Stimulated activated CD8-positive, alpha-beta memory T cell treated with anti-CD3 and anti-CD28 coated beads, Interleukin-4, amount 100 ng/mL, for 4 hours (primary cell): ENCODE data around the gene LRRC43.
"Not testable (repeated sequence)": the region's sequence is repeated elsewhere in the genome, so short reads cannot be mapped to it uniquely, and the experiment has no call there.

Experiments
- DNase-seq, 2 donors: peaks; one replicate each; pipeline ENCODE4 v3.0.0-alpha.2; 2020; ENCODE audit warnings: low read depth in 2 of 2, low spot score in 1 of 2

The LRRC43 gene

DNA sequence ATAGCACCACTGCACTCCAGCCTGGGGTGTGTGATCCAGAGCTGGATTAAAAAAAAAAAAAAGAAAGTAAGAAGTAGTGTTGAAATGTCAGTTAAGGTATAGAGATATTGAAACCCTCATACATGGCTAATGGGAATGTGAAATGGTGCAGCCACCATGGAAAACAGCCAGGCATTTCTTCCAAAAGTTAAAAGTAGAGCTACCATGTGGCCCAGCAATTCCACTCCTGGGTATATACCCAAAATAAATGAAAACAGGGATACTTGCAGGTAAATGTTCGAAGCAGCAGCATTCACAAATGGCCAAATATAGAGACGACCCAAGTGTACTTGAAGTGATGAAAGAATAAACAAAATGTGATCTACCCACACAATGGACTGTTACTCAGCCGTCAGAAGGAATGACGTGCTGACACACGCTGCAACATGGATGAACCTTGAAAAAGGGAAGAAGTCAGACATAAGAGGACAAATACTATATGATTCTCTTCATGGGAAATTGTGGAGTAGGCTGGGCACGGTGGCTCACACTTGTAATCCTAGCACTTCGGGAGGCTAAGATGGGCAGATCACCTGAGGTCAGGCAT lies 24.1 kb upstream of the LRRC43 start:
- no peak for DNase-seq

DNA sequence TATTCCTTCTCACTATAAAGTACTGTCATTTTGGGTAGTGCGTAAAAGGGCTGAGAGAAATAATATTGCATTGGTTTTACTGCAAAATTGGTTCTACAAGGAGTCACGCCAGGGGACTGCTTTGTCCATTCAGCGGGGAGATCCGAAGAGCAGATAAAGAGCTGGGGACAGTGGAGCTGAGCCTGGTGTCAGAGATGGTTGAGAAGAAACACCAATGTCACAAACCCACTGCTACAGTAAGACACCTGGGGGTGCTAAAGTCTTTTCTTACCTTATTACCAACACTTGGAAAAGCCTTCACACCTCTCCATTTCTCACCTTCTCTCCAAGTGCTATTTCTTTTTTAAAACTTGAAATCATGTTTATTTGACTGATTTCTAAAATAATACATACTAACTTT lies 23.0 kb upstream of the LRRC43 start:
- no peak for DNase-seq

DNA sequence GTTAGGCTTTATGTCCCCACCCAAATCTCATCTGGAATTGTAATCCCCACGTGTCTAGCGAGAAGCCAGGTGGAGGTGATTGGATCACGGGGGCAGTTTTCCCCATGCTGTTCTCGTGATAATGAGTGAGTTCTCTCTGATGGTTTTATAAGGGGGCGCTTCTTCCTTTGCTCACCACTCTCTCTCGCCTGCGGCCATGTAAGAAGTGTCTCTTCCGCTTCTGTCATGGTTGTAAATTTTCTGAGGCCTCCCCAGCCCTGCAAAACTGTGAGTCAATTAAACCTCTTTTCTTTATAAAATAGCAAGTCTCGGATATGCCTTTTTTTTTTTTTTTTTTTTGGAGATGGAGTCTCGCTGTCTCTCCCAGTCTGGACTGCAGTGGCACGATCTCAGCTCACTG lies 22.2 kb upstream of the LRRC43 start:
- no peak for DNase-seq

DNA sequence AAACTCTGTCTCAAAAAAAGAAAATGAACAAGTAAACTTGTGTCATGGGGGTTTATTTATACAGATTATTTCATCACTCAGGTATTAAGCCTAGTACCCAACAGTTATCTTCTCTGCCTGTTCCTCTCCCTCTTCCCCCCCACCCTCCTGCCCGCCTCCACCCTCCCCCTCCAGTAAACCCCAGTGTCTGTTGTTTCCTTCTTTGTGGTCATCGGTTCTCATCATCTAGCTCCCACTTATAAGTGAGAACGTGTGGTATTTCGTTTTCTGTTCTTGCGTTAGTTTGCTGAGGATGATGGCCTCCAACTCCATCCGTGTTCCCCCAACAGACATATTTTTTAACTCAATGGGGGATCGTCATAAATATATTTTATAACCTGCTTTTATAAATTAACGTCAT lies 21.2 kb upstream of the LRRC43 start:
- DNase-seq, result no peak

DNA sequence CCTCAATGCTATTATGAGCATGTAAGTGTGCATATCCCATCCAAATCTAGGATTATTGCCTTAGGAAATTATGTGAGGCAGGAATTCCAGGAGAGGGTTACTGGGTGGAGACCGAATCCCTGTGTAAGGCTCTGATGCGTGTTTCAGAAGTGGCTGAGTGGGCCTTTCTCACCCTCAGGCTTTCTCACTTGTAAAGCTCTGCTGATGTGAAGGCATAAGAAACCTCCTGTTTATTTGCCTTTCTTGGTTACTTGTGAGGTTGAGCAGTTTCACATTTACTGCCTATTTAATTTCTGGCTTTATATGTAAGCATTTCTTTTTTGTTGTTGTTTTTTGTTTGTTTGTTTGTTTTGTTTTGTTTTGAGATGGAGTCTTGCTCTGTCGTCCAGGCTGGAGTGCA lies 19.9 kb upstream of the LRRC43 start:
- no peak for DNase-seq

DNA sequence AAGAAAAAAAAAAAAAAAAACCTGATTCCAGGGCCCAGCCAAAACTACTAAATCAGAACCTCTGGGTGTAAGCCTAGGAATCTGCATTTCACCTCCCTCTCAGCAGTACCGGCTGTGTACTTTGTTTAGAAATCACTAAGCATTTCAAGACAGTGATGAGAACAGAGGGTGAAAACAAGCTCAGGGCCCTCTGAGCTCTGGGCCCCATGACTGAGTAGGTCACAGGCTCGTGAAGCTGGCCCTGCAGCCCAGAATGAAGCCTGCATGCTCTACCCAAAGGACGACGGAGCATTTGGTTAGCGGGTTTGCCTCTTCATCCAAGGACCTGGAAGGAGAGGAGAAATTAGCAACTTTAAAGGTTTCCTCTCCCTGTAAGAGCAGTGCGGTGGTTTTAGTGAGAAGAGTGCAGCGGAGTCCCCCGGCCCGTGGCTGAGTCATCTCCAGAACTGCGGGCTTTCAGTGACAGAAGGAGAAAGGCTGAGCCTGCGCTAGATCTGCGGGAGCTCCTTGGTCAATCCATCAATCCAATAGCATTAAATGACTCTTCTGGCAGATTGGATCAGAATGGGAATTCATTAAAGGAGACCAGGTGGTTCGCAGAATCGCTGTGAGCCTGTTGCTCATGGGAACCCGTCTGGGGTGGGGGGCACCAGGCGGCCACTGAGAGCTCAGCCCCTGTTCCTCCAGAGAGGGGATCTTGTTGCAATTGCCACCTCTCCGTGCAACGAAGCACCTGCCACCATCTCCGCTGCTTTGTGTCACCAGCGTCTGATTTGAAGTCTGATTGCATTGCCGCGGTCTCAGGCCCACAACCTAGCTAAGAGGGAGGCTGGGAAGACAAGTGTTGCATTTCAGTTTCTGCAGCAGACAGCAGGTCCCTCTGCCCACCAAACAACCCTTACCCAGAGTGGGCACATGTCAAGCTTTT lies 16.2 kb upstream of the LRRC43 start:
- no peak for DNase-seq

DNA sequence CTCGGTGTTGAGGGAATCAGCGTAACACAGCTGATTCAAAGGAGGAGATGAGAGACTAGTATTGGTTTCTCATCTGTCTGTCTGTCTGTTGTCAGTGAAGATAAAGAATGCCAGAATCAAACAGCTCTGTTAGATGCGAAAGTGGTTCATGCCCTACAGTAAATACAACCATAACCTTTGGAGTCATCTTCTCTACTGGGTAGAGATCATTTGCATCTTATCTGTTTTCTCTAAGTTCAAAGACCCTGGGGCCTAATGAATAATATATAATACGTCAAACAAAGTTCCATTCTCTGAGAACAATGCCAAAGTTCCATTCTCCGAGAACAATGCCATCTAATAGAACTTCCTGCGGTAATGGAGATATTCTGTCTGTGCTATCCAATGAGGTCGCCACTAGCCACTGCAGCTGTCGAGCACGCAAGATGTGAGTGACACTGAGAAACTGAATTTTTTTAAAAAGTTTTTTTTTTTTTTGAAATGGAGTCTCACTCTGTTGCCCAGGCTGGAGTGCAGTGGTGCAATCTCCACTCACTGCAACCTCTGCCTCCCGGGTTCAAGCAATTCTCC lies 15.5 kb upstream of the LRRC43 start:
- DNase-seq, result no peak

DNA sequence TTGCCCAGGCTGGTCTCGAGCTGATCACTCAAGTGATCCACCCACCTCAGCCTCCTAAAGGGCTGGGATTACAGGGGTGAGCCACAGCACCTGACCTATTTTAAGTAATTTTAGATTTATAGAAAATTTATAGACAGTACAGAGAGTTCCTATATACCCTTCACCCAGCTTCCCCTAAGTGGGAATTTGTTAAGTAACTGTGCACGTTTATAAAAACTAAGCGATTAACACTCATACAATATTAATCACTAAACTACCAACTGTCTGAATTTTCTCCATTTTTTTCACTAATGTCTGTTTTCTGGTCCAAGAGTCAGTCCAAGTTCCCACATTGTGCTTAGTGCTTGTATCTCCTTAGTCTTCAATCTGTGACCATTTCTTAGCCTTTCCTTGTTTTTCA lies 14.4 kb upstream of the LRRC43 start:
- DNase-seq, result no peak

DNA sequence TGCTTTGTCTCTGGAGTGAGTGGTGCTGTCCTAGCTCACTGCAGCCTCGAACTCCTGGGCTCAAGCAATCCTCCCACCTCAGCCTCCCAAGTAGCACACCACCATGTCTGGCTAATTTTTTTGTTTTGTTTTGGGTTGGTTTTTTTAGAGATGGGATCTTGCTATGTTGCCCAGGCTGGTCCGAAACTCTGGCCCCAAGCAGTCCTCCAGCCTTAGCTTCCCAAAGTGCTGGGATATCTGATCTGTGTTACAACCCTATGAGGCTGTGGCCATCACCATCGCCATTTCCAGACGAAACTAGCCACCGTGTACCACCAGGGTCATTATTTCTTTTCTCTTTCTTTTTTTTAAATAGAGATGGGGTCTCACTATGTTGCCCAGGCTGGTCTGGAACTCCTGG lies 11.5 kb upstream of the LRRC43 start:
- no peak for DNase-seq

DNA sequence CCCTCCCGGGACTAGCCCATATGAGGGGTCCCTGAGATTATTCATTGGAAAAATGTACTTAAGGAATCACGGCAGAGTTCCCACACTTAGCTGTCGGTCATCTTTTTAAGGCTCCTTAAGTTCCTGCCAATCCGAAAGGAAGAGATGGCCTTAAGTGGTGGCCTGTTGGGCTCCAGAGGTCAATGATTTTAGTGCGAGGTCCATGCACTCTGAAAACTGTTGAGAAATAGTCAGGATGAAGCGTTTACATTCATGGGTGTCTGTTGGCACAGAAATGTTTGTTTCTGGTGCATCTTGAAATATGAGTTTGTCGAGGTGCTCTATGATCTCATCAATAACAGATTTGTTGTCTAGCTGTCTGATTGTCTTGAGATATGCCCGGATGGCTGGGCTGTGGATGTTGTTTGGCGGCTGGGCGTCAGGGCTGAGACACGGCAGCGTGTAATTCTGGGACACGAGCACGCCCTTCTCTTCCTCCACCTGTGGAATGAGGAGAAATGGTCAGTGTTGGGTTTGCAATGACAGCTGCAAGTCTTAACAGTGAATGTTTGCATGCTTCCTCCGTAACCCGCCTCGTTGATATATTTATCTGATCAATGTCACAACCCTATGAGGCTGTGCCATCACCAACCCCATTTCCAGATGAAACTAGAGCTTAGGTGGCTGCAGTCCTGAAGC lies 10.5 kb upstream of the LRRC43 start:
- DNase-seq, result no peak

DNA sequence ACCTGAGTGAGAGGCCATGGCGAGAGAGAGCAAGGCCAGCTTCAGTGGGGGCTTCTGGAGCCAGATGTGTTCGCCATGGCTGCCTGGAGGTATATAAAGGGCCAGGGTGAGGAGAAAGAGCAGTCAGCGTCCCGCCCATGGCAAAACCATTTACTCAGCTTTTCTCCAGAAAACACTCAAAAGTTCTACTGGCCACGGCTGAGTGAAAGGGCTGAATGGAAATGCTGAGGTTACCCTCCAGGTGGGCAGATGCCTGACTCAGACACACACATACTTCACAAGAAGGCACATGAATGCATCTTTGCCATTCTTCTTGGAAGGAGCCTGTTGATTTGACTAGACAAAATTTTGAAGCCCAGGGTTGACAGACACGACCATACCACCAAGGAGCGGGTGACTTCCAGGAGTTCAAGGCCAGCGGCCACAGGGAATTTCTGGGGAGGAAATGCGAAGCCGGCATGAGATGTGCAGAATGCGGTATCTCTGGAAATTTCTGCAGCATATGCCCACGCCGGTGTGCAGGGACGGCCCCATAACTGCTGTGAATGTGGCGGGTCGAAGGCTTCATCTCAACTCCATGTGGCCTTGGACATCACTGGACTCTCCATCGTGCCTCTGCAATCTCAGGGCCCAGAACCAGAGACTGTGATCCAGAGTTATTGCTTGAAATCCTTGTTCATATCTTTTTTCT lies 8.6 kb upstream of the LRRC43 start, which contains the start of gene IL31:
Gene IL31, minus strand, starts transcription at position 67 of the 691 bp plus-strand sequence. Its CDS starts 49 bp downstream, at position 18.
- DNase-seq, result no peak

DNA sequence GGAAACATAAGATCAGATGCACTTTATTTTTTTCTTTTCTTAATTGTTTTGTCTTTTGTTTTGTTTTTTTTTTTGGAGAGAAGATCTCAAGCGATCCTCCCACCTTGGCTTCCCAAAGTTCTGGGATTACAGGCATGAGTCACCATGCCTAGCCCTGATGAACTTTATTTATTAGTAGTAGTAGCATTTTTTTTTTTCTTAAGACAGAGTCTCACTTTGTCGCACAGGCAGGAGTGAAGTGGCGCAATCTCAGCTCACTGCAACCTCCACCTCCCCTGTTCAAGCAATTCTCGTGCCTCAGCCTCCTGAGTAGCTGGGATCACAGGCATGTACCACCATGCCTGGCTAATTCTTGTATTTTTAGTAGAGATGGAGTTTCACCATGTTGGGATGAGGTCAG lies 6.5 kb upstream of the LRRC43 start:
- DNase-seq, result not testable (repeated sequence)

DNA sequence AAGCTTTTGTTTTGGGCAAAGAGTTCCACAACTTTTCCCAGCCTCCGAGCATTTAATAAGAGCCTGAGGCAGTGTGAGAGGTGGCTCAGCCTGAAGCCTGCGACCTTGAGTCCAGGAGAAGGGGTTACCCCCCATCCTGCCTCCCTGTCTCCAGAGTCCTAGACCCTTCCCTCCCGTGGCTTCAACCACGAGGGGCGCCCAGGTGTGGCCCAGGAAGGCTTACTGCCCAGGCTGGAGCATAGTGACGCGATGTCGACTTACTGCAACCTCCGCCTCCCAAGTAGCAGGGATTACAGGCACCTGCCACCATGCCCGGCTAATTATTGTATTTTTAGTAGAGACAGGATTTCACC lies 641 bp downstream of the LRRC43 start:
- no peak for DNase-seq

DNA sequence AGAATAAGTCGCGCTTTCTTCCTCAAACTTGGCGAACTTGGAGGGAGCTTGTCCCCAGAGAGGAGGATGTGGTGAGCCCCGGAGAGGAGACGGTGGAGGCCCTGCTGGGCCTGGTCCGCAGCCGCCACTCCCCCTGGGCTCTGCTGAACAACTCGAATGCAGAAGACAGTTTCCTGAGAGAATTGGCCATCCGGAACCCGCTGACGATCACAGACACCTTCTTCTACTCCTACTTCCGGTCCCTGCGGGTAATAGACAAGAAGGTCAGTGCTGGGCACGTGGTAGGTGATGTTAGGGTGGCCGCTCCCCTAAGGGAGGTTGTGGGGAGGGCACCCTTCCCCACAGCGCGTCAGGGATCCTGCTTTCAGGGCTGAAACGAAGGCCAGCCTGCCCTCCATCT lies 1.6 kb downstream of the LRRC43 start:
- DNase-seq, result no peak

DNA sequence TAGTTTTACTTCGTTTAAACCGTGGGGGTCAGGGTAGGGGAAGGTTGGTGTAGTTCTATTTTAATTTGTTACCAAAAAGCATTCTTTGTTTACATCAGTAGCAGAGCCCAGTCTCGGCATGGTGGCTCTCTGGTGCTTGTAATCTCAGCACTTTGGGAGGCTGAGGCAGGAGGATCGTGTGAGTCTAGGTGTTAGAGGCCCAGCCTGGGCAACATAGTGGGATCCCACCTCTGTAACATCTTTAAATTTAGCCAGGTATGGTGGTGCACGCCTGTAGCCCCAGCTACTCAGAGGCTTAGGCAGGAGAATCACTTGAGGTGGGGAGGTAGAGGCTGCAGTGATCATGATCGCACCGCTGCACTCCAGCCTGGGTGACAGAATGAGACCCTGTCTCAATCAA lies 2.2 kb downstream of the LRRC43 start:
- DNase-seq, result no peak

DNA sequence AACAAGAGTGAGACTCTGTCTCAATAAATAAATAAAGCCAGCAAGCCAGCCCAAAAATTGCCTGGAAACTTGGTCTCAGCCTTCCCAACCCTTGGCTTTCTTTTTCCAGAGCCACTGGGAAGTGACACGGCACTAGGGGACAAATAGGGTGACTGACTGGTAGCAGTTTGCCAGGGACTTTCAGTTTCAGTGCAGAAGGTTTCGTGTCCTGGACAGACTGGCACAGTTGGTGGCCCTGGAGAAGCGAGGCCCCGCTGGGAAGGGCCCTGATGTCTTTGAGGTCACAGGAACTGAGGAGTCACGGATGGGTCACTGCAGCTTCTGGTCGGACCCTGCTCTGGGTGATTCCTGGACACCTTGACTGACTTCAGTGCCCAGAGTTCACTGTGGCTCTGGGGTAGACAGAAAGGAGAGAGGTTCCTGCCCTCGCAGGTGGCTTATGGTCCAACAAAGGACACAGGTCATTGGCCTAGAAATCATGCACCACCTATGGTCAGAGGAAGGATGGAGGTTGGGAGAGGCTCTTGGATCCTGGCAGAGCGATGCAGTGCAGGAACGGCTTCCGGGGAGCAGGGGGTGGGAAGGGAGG lies 2.7 kb downstream of the LRRC43 start:
- DNase-seq, result no peak

DNA sequence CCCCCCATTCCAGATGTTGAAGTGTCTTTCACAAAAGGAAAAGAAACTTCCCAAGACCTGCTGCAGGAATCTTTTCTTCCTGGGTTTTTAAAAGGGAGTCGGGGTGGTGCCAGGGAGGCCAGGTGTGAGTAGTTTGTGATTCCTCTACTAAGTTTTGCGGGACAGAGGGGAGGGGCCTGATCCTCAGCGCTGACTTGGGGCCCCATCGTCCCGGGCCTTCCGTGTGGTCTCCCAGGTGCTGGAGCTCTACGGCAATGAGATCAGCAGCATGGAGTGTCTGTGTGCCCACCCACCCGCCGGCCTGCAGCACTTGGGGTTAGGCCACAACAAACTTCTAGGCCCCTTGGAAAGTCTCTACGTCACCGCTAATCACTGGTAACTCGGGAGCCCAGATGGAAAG lies 4.5 kb downstream of the LRRC43 start:
- no peak for DNase-seq

DNA sequence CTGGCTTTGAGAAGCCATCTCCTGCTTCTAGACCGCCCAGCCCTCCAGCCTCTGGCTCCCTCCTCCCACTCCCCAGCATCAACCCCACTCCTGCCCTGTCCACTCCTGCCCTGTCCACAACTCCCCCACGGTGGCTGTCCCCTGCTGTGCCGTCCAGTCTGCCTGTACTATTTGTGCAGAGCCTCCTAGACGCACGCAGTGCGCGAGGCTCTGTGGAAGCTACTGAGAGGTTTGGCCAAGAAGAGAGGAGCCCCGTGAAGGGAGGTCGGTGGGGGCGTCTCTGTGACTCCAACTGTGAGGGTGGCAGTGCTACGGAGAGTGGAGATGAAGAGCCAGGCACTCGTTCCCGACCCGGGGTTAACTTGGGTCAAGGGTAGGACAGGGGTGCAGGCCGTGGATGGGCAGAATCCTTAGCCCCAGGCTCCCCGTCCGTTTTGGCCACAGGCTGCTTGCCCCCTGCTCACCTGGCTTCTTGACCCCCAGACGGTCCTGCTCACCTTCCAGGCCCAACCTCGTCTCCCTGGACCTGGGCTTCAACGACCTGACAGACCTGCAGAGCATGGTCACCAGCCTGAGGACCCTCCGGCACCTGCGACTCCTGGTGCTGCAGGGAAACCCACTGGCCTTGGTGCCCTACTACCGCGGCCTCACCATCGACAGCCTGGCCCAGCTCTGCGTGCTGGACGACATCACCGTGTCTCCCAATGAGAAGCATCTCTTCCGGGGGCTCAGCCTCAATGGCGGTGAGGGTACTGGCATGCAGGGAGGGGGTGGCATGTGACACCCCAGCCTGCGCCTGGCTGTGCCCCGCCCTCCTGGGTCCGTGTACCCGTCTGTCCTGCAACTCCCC lies 6.9 kb downstream of the LRRC43 start:
- DNase-seq, result no peak

DNA sequence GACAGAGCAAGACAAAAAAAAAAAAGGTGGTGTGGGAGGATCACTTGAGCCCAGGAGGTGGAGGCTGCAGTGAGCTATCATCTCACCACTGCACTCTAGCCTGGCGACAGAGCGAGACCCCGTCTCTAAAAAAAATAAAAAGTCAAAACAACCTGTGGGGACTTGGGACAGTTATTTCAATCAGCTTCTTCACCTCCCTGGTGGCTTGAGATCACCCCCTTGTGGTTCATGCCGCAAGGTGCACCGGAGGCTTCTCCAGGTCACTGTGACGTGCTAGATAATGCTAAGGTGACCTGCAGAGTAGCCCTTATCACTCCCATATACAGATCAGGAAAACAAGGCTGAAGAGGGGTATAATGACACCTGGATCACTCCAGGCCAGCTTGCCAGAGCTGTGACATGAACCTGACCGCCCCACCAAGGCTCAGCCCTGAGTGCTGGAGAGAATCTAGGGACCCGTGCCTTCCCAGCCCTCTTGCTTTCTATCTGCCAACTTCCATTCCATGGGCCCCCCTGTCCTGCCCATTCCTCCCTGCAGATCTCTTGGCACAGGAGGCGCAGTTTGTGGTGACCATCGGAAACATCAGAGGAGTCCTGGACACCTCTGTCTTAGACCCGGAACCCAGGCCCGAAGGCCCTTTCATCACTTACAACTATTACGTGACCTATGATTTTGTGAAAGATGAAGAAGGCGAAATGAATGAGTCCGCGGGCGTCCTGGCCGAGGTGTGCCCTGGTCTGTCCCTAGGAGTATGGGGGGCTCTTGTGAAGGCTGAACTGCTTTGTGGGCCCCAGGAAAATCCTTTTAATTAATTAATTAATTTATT lies 8.1 kb downstream of the LRRC43 start:
- peak; percentile 43 to 46 for DNase-seq
